ENCODE data around the gene KRT78. TPM values are rescaled to one million over a fixed set of nuclear protein-coding genes. Genes with fewer than 3 reads are reported as not detected.

The KRT78 gene
- total RNA-seq, 2 experiments from 2014 or later = not detected

DNA sequence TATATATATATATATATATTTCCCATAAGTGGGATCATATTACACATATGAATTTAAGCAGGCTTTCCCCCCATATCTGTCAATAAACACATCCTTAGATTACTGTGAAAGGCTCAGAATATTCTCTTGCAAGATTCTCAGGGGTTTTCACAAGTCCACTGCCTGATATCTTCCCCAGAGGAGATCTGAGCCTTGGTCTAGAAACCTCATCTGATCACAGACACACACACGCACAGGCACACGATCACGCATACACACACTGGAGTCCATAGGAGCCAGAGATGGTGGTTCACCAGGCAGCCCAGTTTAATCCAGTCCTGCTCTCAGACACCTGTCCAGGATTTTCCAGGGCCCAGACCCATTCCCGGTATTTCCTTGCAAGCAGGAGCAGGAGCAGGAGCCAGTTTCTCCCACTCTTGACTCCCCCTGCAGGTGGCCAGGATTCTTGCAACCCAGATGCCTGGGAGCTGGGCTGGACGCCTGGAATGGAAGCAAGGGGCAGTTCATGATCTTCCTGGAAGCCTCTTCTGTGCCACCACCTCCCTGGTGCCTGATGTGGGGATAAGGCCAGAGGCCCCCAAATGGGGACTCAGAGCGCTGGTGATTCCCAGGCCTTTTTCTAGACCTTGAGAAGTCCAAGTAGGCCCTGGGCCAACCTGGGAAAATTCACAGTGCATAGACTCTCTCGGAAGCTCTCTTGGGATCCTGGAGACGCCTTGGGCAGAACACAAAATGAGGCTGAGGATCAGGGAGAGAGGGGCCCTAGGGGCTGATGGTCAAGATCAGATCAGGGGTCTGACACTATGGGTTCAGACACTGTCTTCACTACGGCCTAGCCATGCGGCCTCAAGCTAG is 16.5 kb upstream of the KRT78 start:
- H3K27me3 ChIP-seq (ENCODE audit: control insufficient read depth in 1 of 2, insufficient read depth in 2 of 2, low read length in 2 of 2) = no peaks in the 10 kb centered on the region
- Mint-ChIP-seq H3K4me3 (no peak overlapping the region), H3K9me3 (no peaks in the 10 kb centered on the region), H3K36me3 (ENCODE audit: low read depth) (no peaks in the 10 kb centered on the region), H3K27me3 (no peaks in the 10 kb centered on the region), H3K27ac (no peak overlapping the region), H3K4me1 (ENCODE audit: low read depth) (peaks cover 28% of the 10 kb centered on the region)
- ATAC-seq (ENCODE audit: poor library complexity) = no peak
- ChIA-PET POLR2A (no interaction called here), CTCF (interaction anchor here (0.8 to 1.9 kb wide), 2 partner anchors 8 to 14 kb away, joined by 3 to 7 read pairs; no protein-coding TSS in a partner anchor)
- intact Hi-C loops (cut with DNase I, micrococcal nuclease) = no loop called here
- no peaks in the 10 kb centered on the region for H3K36me3 ChIP-seq (ENCODE audit: insufficient read depth, low read length)
- H3K4me1 ChIP-seq (ENCODE audit: insufficient read depth, low read length) = peaks cover 19% of the 10 kb centered on the region
- H3K9me3 ChIP-seq (ENCODE audit: control insufficient read depth in 1 of 2, insufficient read depth in 1 of 2, low read length in 2 of 2) = no peaks in the 10 kb centered on the region
- TF ChIP-seq, protein P1, sequence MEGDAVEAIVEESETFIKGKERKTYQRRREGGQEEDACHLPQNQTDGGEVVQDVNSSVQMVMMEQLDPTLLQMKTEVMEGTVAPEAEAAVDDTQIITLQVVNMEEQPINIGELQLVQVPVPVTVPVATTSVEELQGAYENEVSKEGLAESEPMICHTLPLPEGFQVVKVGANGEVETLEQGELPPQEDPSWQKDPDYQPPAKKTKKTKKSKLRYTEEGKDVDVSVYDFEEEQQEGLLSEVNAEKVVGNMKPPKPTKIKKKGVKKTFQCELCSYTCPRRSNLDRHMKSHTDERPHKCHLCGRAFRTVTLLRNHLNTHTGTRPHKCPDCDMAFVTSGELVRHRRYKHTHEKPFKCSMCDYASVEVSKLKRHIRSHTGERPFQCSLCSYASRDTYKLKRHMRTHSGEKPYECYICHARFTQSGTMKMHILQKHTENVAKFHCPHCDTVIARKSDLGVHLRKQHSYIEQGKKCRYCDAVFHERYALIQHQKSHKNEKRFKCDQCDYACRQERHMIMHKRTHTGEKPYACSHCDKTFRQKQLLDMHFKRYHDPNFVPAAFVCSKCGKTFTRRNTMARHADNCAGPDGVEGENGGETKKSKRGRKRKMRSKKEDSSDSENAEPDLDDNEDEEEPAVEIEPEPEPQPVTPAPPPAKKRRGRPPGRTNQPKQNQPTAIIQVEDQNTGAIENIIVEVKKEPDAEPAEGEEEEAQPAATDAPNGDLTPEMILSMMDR (IDR thresholded peaks at IDR 0.05) = peak; percentile 39
- no peak overlapping the region for H3K4me3 ChIP-seq (ENCODE audit: low read length)
- no peak overlapping the region for H3K27ac ChIP-seq (ENCODE audit: low read depth in 1 of 2, low read length in 2 of 2)
- DNase-seq = peak in 4 of 14 experiments; percentile 14 to 44 (median 36)

DNA sequence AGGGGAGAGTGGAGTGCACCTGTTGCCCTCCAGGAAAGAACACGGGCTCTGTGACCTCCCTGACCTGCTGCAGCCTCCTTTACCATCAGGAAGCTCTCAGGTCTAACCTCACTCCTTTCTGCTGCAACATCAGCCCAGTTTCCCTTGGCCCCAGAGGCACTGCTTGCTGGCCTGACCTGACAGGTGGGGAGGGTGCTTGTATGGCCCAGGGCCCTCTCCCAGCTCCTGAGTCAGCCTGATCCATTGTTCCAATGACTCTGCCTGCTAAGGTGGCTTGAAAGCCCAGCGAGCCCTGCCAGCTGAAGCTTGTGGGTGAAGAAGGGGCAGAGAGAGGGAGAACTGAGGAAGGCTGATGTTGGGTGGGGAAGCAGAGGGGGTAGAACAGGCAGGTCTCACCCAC is 13.2 kb upstream of the KRT78 start:
- Histone ChIP-seq H3K27me3 (ENCODE audit: control insufficient read depth in 1 of 2, insufficient read depth in 2 of 2, low read length in 2 of 2) (no peaks in the 10 kb centered on the region), H3K4me3 (ENCODE audit: low read length) (no peak overlapping the region), H3K36me3 (ENCODE audit: insufficient read depth, low read length) (no peaks in the 10 kb centered on the region), H3K9me3 (ENCODE audit: control insufficient read depth in 1 of 2, insufficient read depth in 1 of 2, low read length in 2 of 2) (no peaks in the 10 kb centered on the region), H3K4me1 (ENCODE audit: insufficient read depth, low read length) (peaks cover 2% of the 10 kb centered on the region), H3K27ac (ENCODE audit: low read depth in 1 of 2, low read length in 2 of 2) (no peak overlapping the region)
- intact Hi-C loops (cut with DNase I, micrococcal nuclease) = no loop called here
- ATAC-seq (ENCODE audit: poor library complexity) (no peak), DNase-seq (no peak)
- Mint-ChIP-seq H3K27ac (no peak overlapping the region), H3K36me3 (ENCODE audit: low read depth) (no peaks in the 10 kb centered on the region), H3K27me3 (peaks cover under 1% of the 10 kb centered on the region), H3K4me1 (ENCODE audit: low read depth) (peaks cover 3% of the 10 kb centered on the region), H3K4me3 (no peak overlapping the region), H3K9me3 (no peaks in the 10 kb centered on the region)
- TF ChIP-seq, protein P1 (IDR thresholded peaks at IDR 0.05) = no peak
- POLR2A ChIA-PET = no interaction called here
- CTCF ChIA-PET = no interaction called here

DNA sequence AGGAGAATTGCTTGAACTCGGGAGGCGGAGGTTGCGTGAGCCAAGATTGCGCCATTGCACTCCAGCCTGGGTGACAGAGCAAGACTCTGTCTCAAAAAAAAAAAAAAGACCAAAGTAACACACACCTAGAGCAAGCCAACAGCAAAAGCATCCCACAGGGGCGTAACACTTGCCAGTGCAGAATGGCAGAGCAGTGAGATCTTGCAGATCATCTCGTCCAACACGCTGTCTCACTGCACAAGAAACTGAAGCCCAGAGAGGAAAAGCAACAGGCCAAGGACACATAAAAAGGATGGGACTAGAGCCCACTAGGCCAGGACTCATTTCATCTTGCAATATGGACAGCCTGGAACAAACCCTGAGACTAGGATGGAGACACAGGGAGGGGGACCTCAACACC is 12.7 kb upstream of the KRT78 start:
- Mint-ChIP-seq H3K9me3 (no peaks in the 10 kb centered on the region), H3K27ac (no peak overlapping the region), H3K27me3 (peaks cover 6% of the 10 kb centered on the region), H3K36me3 (ENCODE audit: low read depth) (no peaks in the 10 kb centered on the region), H3K4me1 (ENCODE audit: low read depth) (no peaks in the 10 kb centered on the region), H3K4me3 (no peak overlapping the region)
- H3K27me3 ChIP-seq (ENCODE audit: control insufficient read depth in 1 of 2, insufficient read depth in 2 of 2, low read length in 2 of 2) = no peaks in the 10 kb centered on the region
- H3K27ac ChIP-seq (ENCODE audit: low read depth in 1 of 2, low read length in 2 of 2) = no peak overlapping the region
- no peak overlapping the region for H3K4me3 ChIP-seq (ENCODE audit: low read length)
- TF ChIP-seq, protein P1 (IDR thresholded peaks at IDR 0.05) = no peak
- ATAC-seq (ENCODE audit: poor library complexity) (no peak), DNase-seq (no peak)
- POLR2A ChIA-PET = no interaction called here
- intact Hi-C loops (cut with DNase I, micrococcal nuclease) = no loop called here
- H3K9me3 ChIP-seq (ENCODE audit: control insufficient read depth in 1 of 2, insufficient read depth in 1 of 2, low read length in 2 of 2) = no peaks in the 10 kb centered on the region
- no peaks in the 10 kb centered on the region for H3K4me1 ChIP-seq (ENCODE audit: insufficient read depth, low read length)
- no peaks in the 10 kb centered on the region for H3K36me3 ChIP-seq (ENCODE audit: insufficient read depth, low read length)
- CTCF ChIA-PET = no interaction called here

All from CD4-positive, alpha-beta T cell (primary cell).